HG03103 (cell line): ENCODE measurements around the gene PDGFRB.

Experiments
- ATAC-seq: cut with Tn5 transposase; IDR thresholded peaks from one replicate; pipeline ENCODE4 v1.9.1; 2021; ENCODE audit warnings: low read depth; ENCODE audit not compliant: unreplicated experiment

PDGFRB gene

DNA sequence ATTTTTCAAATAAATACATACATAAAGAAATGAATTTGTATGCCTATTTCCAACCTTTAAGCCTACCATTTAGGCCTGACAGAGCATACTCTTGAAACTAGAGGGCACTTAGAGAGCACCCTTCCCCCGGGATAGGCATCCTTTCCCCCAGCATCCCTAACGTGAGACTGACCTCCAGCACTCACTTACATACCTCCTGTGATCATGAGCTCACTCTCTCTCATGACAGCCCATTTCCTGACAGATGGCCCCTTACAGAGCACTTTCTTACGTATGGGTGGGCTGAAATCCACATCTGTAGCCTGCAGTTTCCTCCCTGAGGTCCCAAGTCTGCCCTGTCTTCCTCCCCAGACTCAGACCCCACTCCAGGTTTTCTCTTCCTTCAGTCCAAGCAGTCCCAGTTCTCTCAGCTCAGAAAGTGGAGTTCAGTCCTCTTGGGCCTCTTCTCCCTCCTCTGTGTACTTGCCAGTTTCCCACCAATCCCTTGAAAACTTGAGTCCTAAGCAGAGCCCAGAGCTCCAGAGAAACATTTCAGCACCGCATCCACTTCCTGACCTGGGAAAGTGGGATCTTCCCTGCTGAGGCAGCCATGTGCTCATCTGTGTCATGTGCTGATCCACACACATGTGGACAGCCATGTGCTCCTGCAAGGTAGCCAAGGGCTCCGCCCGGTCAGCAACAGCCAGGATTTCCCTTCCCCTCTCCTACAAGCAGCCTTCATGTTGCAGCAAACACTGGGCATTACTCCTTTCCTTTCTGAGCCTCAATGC, 8.8 kb upstream of the PDGFRB start:
- no peak for ATAC-seq

DNA sequence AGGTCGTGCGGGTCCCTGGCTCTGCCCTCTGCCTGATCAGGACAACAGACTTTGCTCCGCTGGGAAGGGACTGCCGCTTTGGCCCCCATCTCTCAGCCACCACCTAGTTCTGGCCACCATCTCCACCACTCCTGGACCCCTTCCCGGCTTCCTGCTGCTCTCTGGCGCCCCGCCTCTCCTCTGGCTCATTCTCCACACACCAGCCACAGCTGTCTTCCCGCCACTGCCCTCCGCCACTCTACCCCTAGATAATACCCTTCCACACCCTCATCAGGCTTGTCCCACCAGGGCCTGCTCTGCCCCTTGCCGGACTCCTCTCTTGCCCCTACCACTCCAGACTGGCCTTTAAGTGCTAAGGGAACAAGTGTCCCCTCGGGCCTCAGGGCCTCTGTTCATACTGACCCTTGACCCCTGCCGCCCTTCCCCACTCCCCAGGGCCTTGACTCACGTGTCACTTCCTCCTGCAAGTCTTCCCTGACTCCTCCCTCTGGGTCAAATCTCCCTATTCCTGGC, 8.0 kb upstream of the PDGFRB start:
- no peak for ATAC-seq

DNA sequence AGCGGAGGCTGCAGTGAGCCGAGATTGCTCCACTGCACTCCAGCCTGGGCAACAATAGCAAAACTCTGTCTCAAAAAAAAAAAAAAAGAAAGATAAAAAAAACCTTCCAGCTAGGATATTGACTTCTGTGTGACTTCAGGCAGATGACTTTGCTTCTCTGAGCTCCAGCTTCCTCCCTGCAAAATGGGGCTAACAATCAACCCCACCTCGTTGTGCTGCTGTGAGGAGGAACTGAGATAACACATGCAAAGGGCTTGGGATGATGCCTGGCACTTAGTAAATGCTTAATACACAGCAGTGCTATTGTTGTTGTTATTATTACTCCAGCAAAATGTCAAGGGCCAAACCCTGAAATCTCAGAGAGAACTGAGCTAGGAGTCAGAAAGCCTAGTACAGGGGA, 7.4 kb upstream of the PDGFRB start:
- ATAC-seq: no peak

DNA sequence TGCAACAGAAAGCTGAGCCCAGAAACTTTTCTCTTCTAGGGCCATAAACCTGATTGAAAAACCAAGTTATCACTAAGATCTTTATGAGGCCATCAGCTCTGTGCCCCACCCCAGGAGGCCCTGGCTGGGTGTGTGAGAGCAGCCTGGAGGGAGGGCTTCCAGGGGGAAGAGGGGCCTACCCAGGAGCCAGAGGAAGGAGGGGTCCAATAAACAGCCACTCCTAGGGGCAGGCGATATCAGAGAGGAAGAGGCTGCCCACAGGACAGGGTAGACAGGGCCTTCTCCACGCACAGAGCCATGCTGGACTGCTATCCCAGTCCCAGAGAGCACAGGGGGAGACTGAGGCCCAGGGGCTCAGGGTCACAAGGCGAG, 6.5 kb upstream of the PDGFRB start:
- no peak for ATAC-seq

DNA sequence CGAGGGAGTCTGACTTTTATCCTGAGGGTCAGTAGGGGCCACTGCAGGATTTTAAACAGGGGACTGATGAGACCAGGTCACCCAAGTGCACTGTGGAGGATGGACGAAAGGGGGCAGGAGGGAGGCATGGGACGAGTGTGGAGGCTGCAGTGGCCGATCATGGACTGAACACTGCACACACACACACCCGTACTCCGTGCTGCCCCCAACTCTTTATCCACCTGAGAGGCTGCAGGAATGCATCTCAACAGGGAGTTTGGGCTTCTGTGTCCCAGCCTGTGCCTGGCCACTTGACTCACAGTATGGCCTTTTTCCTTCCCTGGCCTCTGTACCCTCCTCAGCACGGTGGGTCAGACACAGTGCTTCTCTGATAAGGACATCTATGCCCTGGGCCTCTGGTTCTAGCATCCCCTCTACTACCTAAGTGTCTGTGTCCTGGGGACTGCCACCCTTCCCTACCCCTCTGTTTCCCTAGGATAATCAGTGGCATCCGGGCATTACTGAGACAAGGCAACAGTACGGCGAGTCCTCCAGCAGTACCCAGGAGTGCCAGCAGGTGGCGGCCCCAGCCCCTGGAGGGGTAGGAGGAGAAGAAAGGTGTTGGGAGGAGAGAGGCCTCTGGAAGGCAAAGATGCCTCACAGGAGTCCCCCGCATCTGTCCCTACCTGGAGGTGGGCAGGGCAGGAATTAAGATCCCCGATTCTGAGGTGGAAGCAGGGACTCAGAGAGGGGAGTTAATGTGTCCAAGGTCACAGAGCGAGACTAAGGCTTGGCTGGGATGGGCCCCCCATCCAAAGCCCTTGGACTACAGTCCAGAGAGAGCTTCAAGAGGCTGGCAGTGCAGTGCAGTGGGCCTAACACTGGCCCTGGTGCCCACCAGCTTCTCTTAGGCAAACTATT, 5.8 kb upstream of the PDGFRB start:
- ATAC-seq: peak; percentile 73

DNA sequence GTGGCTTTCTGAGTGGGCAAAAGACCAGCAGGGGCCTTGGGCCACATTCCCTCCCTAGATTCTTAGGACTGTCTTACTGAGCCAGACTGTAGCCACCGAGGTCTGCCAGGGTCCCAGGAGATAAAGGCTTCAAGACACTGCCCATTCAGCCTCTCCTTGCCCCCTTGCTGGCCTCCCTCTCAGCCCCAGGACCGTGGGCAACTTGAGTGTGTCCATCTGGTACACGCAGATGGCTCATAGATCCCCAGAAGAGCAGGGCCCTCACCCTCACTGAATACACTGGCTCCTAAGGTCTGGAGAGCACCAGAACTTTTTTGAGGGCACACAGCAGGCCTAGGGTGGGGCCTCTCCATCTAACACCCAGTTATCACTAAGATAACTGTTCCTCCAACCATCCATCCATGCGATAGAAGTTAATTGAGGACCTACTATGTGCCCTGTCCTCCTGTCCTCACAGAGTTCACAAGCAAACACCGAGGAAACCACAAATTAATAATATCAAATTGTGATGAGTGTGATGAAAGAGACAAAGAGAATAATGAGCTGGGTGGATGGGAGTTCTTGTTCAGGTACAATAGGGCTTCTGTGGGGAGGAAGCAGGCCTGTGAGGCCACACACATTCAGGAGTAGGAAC, 4.9 kb upstream of the PDGFRB start:
- ATAC-seq: no peak

DNA sequence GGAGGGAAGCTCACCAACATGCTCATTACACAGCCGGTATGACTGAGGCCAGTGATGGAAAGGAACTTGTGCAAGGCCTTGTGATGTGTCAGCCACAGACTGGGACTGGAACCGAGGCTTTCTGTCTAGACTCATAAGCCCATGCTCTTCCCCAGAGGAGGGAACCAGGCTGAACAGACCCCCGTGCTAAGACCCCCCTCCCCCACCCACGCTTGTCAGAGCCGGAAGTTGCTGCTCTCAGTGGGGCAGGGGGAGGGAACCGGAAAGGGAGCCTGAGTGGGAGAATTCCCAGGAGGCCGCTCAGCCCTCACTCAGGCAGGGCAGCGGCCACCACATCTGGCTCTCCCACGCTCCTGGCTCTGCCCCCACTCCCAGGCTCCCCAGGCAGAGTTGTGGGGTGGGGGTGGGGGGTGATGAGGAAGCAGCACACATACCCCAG, 4.1 kb upstream of the PDGFRB start:
- no peak for ATAC-seq

- ATAC-seq: no peak
These were observed 3.4 kb upstream of the PDGFRB start for GRCh38 chr5:150159031-150159430.

DNA sequence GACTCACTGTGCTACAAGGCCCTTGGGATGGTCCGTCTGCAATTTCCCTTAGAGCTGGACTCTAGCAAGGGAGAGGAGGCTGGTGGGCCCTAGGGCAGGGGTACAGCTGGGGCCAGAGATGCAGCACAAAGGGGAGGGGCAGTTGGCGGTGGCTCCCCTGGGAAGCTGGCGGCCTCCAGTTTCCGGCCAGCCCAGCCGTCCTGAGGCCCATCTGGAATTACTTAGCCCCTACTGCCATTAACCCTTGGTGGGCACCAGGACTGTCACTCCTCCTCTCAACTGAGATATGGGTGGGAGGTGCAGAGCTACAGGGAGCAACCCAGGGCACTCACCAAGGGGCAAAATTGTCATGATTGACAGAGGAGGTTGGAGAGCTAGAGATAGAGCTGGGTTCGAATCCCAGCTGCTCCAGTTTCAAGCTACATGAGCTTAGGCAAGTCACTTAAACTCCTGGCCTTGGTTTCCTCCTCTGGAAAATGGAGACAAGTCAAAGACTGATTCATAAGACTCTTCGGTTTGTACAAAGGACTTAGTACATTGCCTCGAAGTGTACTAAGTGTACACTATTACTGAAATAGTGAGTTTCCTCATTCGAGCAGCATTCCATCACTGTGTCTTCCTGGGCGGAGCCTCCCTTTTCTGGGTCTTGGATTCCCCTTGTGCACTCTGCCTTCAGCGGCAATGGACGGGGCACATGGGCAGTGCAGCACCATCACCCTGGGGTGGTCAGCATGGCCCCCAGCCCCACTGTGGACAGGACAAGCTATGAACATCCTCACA, 2.7 kb upstream of the PDGFRB start:
- ATAC-seq: no peak

DNA sequence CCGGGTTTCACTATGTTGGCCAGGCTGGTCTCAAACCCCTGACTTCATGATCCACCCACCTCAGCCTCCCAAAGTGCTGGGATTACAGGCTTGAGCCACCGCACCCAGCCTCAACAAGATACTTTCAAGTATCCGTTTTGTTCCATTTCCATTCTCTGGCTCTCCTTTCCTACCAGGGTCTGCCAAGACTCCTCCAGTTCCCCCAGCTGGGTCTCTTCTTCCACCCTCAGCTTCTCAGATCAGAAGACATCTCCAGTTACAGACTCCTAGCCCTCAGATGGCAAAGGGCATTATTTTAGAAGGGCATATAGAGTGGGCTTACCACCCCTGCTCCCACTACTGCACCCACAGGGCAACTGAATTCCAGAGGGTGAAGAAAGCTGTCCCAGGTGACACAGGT, 1.5 kb upstream of the PDGFRB start:
- no peak for ATAC-seq

GRCh38 chr5:150156540-150156939, 895 bp upstream of the PDGFRB start:
- ATAC-seq: no peak

DNA sequence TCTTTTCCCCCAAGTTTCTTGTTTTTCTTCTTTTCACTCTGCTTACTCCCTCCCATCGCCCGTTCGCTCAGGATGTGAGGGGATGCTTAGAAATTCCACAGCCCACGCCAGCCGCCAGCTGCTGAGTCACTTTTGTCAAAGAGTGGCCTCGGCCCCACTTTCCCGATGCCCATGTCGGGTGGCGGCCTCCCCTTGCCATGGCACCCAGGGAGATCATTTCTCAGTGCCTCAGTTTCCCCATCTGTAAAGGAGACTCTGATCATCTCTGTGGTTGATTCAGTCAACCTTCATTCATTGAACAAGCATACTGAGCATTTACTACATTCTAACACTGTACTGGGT, 353 bp upstream of the PDGFRB start:
- no peak for ATAC-seq

DNA sequence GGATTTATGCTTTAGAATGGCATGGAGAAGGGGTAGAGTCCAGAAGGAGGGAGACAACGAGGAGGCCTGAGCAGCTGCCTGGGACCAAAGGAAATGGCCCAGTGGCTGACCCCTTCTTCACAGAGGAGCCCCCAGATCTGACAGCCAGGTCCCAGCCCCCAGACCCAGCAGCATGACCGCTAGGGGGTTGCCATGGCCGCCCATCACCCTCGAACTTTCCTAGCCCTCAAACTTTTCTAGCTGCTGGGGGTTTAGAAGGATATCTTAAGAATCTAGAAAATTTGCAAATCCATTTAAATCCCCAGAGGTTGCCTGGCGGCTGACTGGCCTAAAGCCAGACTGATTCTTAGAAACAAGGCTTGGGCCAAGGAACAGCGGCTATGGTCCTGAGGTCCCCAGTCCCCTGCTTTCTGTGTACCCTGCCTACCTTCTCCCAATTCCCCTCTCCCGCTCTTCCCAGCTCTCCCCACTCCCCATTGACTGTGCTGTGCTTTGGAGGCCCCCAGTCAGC, 972 bp downstream of the PDGFRB start:
- no peak for ATAC-seq

DNA sequence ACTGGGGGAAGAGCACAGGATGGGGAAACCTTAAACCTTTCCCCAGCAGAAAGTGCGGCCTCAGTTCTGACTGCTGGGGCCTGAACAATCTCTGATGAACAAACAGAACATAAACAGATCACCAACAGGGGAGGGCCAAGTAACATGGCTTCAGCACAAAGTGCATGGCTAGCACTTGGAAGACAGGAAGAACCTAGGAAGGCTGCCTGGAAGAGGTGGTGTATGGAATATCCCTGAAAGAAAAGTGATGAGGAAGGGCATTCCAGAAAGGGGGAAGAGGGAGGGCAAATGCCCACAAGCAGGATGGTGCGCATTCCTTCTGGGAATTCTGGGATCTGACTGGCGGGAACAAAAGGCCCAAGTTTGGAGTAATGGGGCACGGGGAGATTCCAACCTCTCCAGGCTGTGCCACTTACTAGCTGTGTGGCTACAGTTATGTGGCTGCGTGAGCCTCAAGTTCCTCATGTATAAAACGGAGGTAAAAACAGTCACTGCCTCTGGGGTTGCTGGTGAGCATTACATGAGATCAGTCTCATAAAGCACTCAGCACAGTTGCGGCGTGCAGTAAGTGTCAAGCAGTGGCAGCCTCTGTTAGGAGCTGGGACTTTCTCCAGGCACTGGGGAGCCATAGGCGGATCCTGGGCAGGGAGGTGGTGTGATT, 1.6 kb downstream of the PDGFRB start:
- ATAC-seq: peak; percentile 52

GRCh38 chr5:150153483-150153882, 2.2 kb downstream of the PDGFRB start:
- ATAC-seq: no peak

DNA sequence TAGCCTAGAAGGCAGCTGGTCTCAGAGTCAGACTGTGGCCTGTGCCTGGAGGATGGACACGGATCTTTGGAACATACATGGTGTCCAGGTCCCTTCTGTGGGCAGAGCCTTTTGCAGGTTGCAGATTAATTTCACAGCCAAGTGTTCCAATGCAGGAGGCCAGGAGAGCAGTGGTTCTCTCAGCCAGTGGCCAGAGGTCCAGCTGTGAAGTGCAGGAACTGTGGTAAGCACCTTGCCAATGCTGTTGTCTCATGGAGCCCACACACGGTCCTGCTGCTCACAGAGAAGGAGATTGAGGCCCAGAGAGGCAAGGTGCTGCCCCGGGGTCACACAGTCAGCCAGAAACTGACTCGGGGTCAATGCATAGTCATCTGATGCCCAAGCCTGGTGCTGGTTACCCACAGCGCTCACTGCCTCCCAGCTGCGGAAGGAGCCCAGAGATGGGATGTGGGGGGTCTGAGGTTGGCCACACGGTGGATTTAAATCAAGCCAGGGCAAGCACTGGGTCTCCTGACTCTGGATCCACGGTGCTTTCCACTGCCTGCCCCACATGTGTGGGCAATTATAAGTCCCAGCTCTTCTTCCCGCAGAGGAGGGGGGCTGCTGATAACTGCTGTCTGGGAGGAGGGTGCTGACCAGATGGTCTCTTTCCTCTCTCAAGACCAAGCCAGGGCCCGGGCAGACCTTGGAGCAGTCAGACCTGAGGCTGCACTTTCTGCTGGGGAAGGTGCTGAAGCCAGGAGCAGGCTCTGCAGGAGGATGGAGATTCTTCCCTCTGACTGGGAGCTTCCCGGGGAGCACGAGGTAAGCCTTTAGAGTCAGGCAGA, 2.8 kb downstream of the PDGFRB start:
- ATAC-seq: no peak

DNA sequence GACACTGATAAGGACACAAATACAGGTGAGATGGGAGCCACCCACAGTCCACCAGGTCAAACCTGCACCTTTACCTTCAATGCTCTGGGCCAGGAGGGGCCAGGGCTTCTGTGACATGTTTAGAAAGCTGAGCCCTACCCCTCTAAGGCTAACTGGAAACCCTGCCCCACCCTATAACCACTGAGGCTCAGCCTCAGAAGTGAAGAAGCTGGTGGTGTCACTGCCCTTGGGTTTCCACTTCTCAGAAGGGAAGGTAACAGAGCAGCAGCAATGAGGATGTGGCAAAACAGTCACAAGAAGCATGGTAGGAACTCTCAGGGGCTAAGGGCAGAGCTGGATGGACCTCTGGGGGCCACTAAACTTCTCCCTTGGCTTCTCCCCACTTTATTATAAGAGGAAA, 6.0 kb downstream of the PDGFRB start:
- no peak for ATAC-seq

DNA sequence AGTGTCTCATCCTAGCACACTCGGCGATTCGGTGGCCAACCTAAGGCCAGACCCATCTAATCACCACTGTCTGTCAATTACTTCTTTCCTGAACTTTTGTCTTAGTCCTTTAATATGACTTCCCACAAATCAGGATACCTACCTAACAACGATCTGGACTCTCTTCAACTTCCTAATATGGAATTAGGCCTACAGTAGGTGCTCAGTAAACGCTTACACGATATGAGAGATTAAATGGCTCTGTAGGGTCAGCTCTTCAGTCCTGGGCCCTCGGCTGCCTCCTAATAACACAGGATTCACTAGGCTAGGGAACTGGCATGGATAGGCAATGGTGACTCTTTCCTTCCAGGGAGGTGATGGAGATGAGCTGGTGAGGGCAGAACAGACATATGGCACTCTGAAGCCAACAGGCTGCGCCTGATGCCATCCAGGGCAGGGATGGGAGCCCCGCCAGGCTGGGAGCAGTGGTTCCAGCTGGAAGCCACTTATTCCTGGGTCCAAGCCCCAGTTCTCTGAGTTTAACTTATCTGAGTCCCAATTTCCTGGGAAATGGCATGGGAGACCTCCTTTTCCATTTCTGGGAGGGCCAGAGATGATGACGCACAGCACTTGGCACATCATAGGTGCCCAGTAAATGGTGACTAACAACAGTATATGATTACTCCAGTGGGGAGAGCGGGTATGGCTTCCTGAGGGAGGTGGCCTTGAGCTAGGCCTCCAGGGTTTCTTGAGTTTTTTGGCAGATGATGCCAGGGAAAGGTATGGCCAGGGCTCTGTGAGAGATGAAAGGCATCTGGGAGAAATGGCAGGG, 7.3 kb downstream of the PDGFRB start:
- ATAC-seq: no peak
